ENCODE data around the gene CPB2.

Gene CPB2, protein sequence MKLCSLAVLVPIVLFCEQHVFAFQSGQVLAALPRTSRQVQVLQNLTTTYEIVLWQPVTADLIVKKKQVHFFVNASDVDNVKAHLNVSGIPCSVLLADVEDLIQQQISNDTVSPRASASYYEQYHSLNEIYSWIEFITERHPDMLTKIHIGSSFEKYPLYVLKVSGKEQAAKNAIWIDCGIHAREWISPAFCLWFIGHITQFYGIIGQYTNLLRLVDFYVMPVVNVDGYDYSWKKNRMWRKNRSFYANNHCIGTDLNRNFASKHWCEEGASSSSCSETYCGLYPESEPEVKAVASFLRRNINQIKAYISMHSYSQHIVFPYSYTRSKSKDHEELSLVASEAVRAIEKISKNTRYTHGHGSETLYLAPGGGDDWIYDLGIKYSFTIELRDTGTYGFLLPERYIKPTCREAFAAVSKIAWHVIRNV

GRCh38 chr13:46104868-46105267 lies at the start of gene CPB2:
Gene CPB2 (minus strand): TSS chr13:46105033. CDS start chr13:46105009, 24 bp downstream.
- no peak for DNase-seq (ENCODE audit: low spot score)

DNA sequence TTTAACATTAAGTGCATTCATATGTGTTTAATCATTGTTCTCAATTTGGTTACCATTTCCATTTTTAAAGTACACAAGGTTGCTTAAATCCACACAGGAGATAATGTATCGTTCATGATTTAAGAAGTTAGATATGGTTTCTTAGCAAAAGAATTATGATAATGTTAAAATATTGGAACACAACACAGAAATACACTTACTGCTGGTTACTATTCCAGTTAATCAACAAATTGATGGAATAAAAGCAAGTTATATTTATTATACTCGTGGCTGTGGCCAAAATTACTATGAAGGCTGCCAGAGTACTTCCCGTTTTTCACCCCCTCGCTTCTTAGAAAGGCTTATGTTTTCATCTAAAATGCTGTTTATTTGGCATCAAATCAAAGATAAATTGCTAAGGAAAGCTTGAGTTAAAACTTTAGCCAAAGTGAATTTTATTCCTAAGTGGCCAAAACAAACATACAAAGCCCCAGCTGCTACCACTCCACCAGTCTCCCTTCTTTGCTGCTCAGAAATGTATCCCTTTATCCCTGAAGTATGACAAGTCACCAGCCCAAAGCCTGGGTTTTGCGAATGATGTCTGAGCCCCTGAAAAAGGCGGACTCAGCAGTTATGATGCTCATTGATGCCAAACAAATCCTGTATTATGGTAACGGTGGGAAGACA lies 49.4 kb upstream of the CPB2 start:
- no peak for DNase-seq (ENCODE audit: low spot score)

GRCh38 chr13:46152627-46153328 lies 47.9 kb upstream of the CPB2 start:
- no peak for DNase-seq (ENCODE audit: low spot score)

- no peak for DNase-seq (ENCODE audit: low spot score)
These were observed 45.4 kb upstream of the CPB2 start for GRCh38 chr13:46150134-46150693.

GRCh38 chr13:46149272-46150133 lies 44.7 kb upstream of the CPB2 start:
- DNase-seq (ENCODE audit: low spot score) = no peak

- no peak for DNase-seq (ENCODE audit: low spot score)
These were observed 42.1 kb upstream of the CPB2 start for GRCh38 chr13:46146898-46147297.

GRCh38 chr13:46145950-46146349 lies 41.1 kb upstream of the CPB2 start:
- DNase-seq (ENCODE audit: low spot score) = no peak

- DNase-seq (ENCODE audit: low spot score) = no peak
These were observed 40.3 kb upstream of the CPB2 start for GRCh38 chr13:46145135-46145534.

GRCh38 chr13:46143184-46143701 lies 38.4 kb upstream of the CPB2 start:
- no peak for DNase-seq (ENCODE audit: low spot score)

DNA sequence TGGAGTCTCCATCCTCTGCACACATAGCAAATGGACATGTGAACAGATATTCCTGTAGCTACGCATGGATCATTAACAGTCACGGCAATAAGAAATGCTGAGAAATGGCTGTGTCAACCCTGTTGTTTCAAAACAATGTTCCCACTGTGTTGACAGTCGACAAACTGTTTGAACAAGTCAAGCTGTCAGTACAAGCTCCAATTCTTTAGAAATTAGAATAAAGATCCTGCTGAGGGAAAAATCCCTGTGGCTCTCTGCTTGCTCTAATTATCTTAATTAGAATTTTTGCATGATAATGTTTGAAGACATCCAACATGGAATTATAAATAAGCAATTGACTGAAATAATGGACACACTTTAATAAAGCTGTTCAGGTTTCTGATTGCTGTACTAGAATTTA lies 37.9 kb upstream of the CPB2 start:
- DNase-seq (ENCODE audit: low spot score) = no peak

DNA sequence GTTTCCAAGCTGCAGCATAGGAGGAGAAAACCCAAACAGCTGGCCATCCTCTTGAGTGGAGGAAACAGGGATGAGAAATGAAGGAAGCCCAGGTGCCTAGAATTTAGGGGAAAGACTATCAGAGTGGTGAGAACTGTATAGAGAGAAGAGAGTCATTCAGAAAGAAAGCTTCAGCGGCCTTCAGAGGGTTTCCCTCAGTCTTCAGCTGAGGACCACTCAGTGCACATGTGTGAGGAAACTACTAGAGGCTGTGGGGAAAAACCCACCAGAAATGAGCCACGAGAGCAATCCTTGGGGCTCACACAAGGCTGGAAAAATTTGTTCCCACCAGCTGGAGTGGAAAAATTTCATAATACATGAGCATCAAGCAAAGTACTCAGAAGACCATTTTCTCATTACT lies 35.2 kb upstream of the CPB2 start:
- no peak for DNase-seq (ENCODE audit: low spot score)

- DNase-seq (ENCODE audit: low spot score) = no peak
These were observed 32.9 kb upstream of the CPB2 start for GRCh38 chr13:46137627-46138317.

DNA sequence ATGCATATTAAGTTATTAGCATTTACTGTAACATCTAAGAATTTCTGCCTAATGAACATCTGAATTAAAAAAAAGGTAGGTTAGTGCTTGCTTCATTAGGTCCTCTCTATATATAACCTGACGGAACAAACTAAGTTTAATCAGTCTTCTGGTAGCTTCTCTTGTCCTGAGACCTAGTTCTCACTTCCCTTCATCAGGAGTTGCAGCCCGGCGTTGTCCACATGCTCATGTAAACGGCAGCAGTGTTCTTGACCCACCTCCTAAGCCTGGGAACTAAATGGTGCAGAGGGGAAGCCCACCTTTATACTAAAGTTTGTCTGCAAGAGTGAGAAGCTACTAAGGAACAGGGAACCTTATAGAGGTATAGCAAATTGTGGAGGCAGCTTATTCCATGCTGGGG lies 31.9 kb upstream of the CPB2 start:
- no peak for DNase-seq (ENCODE audit: low spot score)

- DNase-seq (ENCODE audit: low spot score) = no peak
These were observed 30.2 kb upstream of the CPB2 start for GRCh38 chr13:46134961-46135522.

- no peak for DNase-seq (ENCODE audit: low spot score)
These were observed 29.7 kb upstream of the CPB2 start for GRCh38 chr13:46134494-46134893.

DNA sequence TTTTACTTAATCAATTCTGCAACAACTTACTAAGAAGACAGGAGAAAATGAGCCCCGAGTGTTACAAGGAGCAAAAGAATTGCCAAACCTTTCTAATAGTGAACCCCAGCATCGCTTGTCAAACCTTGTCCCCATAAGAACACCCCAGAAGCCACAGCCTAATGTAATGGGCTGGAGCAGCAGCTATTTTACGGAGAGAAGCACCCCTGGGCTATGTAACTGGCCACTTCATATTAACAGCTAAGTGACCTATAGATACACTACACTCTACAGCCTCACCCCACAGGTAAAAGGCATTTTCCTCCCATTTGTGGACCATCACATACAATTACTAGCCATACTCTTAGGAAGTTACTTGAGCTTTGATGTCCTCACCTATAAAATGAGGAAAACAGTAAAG lies 27.3 kb upstream of the CPB2 start:
- DNase-seq (ENCODE audit: low spot score) = no peak

DNA sequence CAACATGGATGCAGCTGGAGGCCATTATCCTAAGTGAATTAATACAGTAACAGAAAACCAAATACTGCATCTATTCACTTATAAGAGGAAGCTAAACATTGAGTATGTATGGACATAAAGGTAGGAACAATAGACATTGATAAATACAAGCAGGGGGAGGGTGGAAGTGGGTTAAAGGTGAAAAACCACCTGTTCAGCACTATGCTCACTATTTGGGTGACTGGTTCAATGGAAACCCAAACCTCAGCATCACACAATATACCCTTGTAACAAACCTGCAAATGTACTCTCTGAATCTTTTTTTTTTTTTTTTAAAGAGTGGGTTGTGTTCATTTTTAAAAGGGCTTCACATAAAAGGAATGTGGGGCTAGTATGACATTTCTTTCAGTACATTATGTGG lies 26.9 kb upstream of the CPB2 start:
- DNase-seq (ENCODE audit: low spot score) = no peak

DNA sequence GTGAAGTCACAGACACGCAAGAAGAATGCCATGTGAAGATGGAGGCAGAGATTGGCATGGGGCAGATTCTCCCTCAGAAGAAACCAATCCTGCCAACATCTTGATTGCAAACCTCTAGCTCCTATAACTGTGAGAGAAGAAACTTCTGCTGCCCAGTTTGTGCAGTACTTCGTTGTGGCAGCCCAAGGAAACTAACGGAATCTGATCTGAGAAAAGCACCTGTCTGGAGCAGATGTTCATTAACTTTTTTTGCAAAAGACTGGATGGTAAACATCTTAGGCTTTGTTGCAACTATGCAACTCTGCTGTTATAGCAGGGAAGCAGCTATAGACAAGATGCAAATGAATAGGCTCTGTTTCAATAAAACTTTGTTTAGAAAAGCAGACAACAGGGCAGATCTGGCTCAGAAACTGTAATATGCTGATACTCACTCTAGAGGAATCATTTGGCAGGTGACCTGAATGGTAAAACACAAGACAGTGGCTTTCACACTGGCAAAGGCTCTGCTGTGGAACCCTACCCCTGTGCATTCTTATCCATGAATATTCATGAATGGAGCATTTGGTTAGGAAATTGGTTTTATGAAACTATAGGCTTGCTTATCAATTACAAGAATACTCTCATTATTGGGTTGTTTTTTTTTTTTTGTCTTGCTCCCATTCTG lies 25.3 kb upstream of the CPB2 start:
- no peak for DNase-seq (ENCODE audit: low spot score)

GRCh38 chr13:46129124-46129523 lies 24.3 kb upstream of the CPB2 start:
- no peak for DNase-seq (ENCODE audit: low spot score)
